H1 (cell line): Measurements from ENCODE around the gene PAK6. TPM values are rescaled to one million over a fixed set of nuclear protein-coding genes. Genes with fewer than 3 reads are reported as not detected.

Experiments used
- ASH2L ChIP-seq: fragments of 200-600, 300-600 bp; sonication (generic); IDR thresholded peaks from one replicate; pipeline ENCODE4 v1.7.1; 2017; ENCODE audit warnings: low read length
- MAX ChIP-seq: IDR thresholded peaks from 2 replicates; pipeline ENCODE4 v1.6.1; 2012; ENCODE audit warnings: inconsistent platforms
- RBBP5 ChIP-seq: IDR thresholded peaks from 2 replicates; pipeline ENCODE4 v1.7.1; 2012; ENCODE audit warnings: low read depth, mild to moderate bottlenecking, inconsistent platforms, low read length, moderate library complexity, borderline replicate concordance
- SIN3A ChIP-seq, 2 experiments: IDR thresholded peaks in 1 of 2; conservative IDR thresholded peaks in 1 of 2; 2 replicates each; pipeline ENCODE4 v1.6.1; 2011 to 2012; ENCODE audit warnings: low read length in 2 of 2, improper control_type of control experiment in 1 of 2, low read depth in 1 of 2, mild to moderate bottlenecking in 1 of 2
- SRF ChIP-seq: IDR thresholded peaks from 2 replicates; pipeline ENCODE4 v1.6.1; 2011; ENCODE audit warnings: mild to moderate bottlenecking, low read depth, low read length, moderate library complexity
- polyA plus RNA-seq, 7 experiments: library from polyadenylated mRNA; depleted of rRNA in 3 of 7; stranded (reverse) in 5 of 7; unstranded in 2 of 7; fragments of >200 nt in 5 of 7; fragments of 200-250 nt in 2 of 7; gene quantifications; 1 replicate in 5 of 7; 2 replicates in 1 of 7; 4 replicates in 1 of 7; pipeline versions ENCODE4 v1.2.1 to v1.2.3, GENCODE V29; 2011 to 2013; ENCODE audit warnings: missing spikeins in 2 of 7, mixed read lengths in 2 of 7
- total RNA-seq: library from RNA; stranded (reverse); fragmentation: NEBNext Ultra II Directional; extraction: Animal tissue kit (Norgen Biotek cat#: 25700); gene quantifications from 2 replicates; pipeline ENCODE4 v1.2.1, GENCODE V29; 2021

PAK6 gene
- total and polyA plus RNA-seq, 2 of the 8 experiments (the other 6 are each of a cell fraction or from before 2014, with no cell fraction given), result 6.9 to 9.4 TPM

GRCh38 chr15:40248006-40248783, 9.3 kb downstream of the PAK6 start (continued):
- TF ChIP-seq ASH2L (no peak), SRF (no peak), MAX (no peak), SIN3A (conservative IDR thresholded peaks at IDR 0.05 in 1 of 2, IDR thresholded peaks at IDR 0.05 in 1 of 2; ENCODE audit: low read depth in 1 of 2, low read length in 2 of 2) (no peak), RBBP5 (no peak)
